Activated T-cell treated with anti-CD3 and anti-CD28 coated beads, Interleukin-2, amount 50 U/mL, for 24 hours (primary cell): ENCODE results near the gene INPP5D.
"Not testable (repeated sequence)": the region's sequence is repeated elsewhere in the genome, so short reads cannot be mapped to it uniquely, and the experiment has no call there.

ENCODE experiments used
- DNase-seq: peaks from one replicate; pipeline ENCODE4 v3.0.0-alpha.2; 2020
- H3K27ac Mint-ChIP-seq: 2 replicates; pipeline ENCODE4 v1.8.0; 2020; ENCODE audit warnings: mild to moderate bottlenecking, mixed read lengths
- H3K27me3 Mint-ChIP-seq: 2 replicates; pipeline ENCODE4 v1.8.0; 2020; ENCODE audit warnings: mixed read lengths
- H3K36me3 Mint-ChIP-seq: 2 replicates; pipeline ENCODE4 v1.8.0; 2020; ENCODE audit warnings: low read depth, mixed read lengths
- H3K4me1 Mint-ChIP-seq: 2 replicates; pipeline ENCODE4 v1.8.0; 2020; ENCODE audit warnings: low read depth, mixed read lengths
- H3K4me3 Mint-ChIP-seq: 2 replicates; pipeline ENCODE4 v1.8.0; 2020; ENCODE audit warnings: mild to moderate bottlenecking, moderate library complexity, mixed read lengths
- H3K9me3 Mint-ChIP-seq: 2 replicates; pipeline ENCODE4 v1.8.0; 2020; ENCODE audit warnings: mixed read lengths

Gene INPP5D

GRCh38 chr2:233056961-233057605 lies 3.1 kb upstream of the INPP5D start:
- Mint-ChIP-seq H3K27ac (no peak overlapping the region), H3K27me3 (no peaks in the 10 kb centered on the region), H3K36me3 (peaks cover 16% of the 10 kb centered on the region), H3K9me3 (no peaks in the 10 kb centered on the region), H3K4me1 (peaks cover 26% of the 10 kb centered on the region), H3K4me3 (no peak overlapping the region)
- DNase-seq = peak; percentile 26

GRCh38 chr2:233058717-233059546 lies 1.2 kb upstream of the INPP5D start:
- Mint-ChIP-seq H3K4me3 (peak overlapping the region; percentile 96), H3K27me3 (no peaks in the 10 kb centered on the region), H3K27ac (peak overlapping the region; percentile 67), H3K9me3 (no peaks in the 10 kb centered on the region), H3K36me3 (peaks cover 32% of the 10 kb centered on the region), H3K4me1 (peaks cover 40% of the 10 kb centered on the region)
- DNase-seq = peak; percentile 28

DNA sequence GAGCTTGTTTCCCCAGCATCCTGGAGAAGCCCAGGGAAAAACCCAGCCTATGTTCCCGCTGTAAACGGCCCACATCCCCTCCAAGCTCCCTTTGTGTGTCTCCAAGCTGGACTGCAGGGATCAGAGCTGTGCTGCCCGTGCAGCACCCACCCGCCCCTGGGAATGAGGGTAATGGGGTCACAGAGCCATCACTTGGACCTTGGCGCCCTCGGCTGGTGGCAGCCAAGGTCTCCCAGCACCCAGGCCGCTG lies 670 bp upstream of the INPP5D start:
- Mint-ChIP-seq H3K36me3 (peaks cover 36% of the 10 kb centered on the region), H3K9me3 (no peaks in the 10 kb centered on the region), H3K4me1 (peaks cover 40% of the 10 kb centered on the region), H3K4me3 (peak overlapping the region; percentile 96), H3K27me3 (no peaks in the 10 kb centered on the region), H3K27ac (peak overlapping the region; percentile 96)
- no peak for DNase-seq

- H3K27ac Mint-ChIP-seq = peak overlapping the region; percentile 96
- H3K36me3 Mint-ChIP-seq = peaks cover 46% of the 10 kb centered on the region
- no peaks in the 10 kb centered on the region for H3K9me3 Mint-ChIP-seq
- peaks cover 48% of the 10 kb centered on the region for H3K4me1 Mint-ChIP-seq
- no peak for DNase-seq
- no peaks in the 10 kb centered on the region for H3K27me3 Mint-ChIP-seq
- peak overlapping the region; percentile 96 for H3K4me3 Mint-ChIP-seq
Observed at GRCh38 chr2:233060501-233060979, 398 bp downstream of the INPP5D start.

GRCh38 chr2:233060980-233061590 lies 943 bp downstream of the INPP5D start:
- H3K36me3 Mint-ChIP-seq = peaks cover 48% of the 10 kb centered on the region
- peaks cover 50% of the 10 kb centered on the region for H3K4me1 Mint-ChIP-seq
- no peaks in the 10 kb centered on the region for H3K9me3 Mint-ChIP-seq
- peak overlapping the region; percentile 96 for H3K4me3 Mint-ChIP-seq
- peak overlapping the region; percentile 96 for H3K27ac Mint-ChIP-seq
- DNase-seq = peak; percentile 65
- H3K27me3 Mint-ChIP-seq = no peaks in the 10 kb centered on the region

DNA sequence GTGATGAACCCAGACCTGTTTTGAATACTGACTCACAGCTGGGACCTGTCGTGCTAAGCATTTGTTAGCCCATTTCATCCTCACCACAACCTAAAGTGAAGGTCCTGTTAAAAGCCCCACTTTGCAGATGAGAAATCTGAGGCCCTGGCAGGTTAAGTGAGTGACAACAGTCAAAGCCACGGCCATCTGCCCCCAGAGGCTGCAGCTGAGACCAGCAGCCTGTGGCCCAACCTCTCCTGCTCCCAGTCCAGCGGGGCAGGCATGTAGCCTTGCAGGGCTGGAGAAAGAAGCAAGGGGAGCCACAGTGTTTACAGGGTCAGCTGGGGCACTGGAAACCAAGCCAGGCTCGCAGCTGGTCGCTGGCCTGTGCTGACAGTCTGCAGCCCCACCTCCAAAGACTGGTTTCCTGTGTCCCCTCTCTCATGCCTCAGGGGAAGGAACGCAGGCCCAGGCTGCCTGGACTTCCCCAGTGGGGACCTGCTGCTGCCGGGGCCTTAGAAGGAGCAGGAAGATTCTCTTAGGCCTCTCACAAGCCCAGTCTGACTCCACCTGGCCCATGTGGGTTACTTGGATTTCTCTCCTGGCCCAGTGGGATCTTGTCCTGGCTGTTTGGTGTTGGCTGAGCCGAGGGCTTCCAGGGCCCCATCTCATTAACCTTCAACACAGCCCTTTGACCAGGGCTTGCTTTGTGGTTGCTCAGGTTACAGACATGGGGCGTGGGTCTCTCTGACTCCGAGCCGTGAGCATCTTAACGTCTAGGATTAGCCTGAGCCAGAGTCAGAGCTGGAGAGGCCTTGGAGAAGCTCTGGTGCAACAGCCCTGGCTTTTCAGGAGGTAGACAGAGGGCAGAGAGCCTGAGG lies 1.7 kb downstream of the INPP5D start:
- Mint-ChIP-seq H3K9me3 (no peaks in the 10 kb centered on the region), H3K27ac (peak overlapping the region; percentile 96), H3K4me3 (peak overlapping the region; percentile 96), H3K27me3 (no peaks in the 10 kb centered on the region), H3K4me1 (peaks cover 58% of the 10 kb centered on the region), H3K36me3 (peaks cover 56% of the 10 kb centered on the region)
- DNase-seq = peak; percentile 64

GRCh38 chr2:233062451-233062850 lies 2.3 kb downstream of the INPP5D start:
- H3K36me3 Mint-ChIP-seq = peaks cover 62% of the 10 kb centered on the region
- no peaks in the 10 kb centered on the region for H3K27me3 Mint-ChIP-seq
- peaks cover 1% of the 10 kb centered on the region for H3K9me3 Mint-ChIP-seq
- H3K4me1 Mint-ChIP-seq = peaks cover 64% of the 10 kb centered on the region
- H3K27ac Mint-ChIP-seq = peak overlapping the region; percentile 96
- DNase-seq = peak; percentile 33
- H3K4me3 Mint-ChIP-seq = peak overlapping the region; percentile 96

GRCh38 chr2:233062946-233063268 lies 2.8 kb downstream of the INPP5D start:
- no peak for DNase-seq
- Mint-ChIP-seq H3K36me3 (peaks cover 67% of the 10 kb centered on the region), H3K4me3 (peak overlapping the region; percentile 96), H3K4me1 (peaks cover 67% of the 10 kb centered on the region), H3K27ac (peak overlapping the region; percentile 96), H3K27me3 (no peaks in the 10 kb centered on the region), H3K9me3 (peaks cover 2% of the 10 kb centered on the region)

- peaks cover 68% of the 10 kb centered on the region for H3K4me1 Mint-ChIP-seq
- peaks cover 69% of the 10 kb centered on the region for H3K36me3 Mint-ChIP-seq
- peaks cover 2% of the 10 kb centered on the region for H3K9me3 Mint-ChIP-seq
- no peaks in the 10 kb centered on the region for H3K27me3 Mint-ChIP-seq
- H3K27ac Mint-ChIP-seq = peak overlapping the region; percentile 96
- peak overlapping the region; percentile 96 for H3K4me3 Mint-ChIP-seq
- DNase-seq = peak; percentile 43
Observed at GRCh38 chr2:233063269-233063975, 3.3 kb downstream of the INPP5D start.

GRCh38 chr2:233063976-233064411 lies 3.9 kb downstream of the INPP5D start:
- H3K36me3 Mint-ChIP-seq = peaks cover 74% of the 10 kb centered on the region

DNA sequence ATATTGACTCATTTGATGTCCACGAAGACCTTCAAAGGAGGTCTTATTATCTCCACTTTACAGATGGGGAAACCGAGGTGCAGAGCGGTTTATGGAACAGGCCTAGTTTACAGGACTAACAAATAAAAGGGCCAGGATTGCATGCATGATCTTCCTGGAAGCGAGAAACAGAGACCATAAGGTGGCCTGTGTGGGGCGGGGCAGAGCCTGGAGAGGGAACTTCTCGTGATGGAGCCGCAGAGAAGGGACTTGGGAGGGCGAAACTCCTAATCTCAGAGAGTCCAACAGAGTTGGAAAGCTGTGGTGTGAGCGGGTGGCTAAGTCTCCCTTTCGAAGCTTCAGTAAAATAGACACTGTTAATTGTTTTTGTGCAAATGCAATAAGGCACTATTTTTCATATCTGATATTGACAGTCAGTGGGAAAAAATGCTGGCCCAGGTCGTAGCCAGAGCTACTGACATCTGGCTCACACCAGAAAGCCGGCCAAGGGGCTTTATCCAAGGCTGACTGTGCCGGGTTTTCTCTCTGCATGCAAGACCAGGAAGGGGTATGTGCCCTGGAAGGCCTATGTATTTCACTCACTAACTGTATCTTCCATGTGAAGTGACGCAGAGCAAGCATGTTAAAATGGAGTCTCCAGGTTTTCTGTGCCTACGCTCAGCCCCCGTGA lies 4.5 kb downstream of the INPP5D start:
- peaks cover 80% of the 10 kb centered on the region for H3K36me3 Mint-ChIP-seq

More at GRCh38 chr2:233063976-233064411, 3.9 kb downstream of the INPP5D start:
- Mint-ChIP-seq H3K4me3 (peak overlapping the region; percentile 96), H3K27me3 (no peaks in the 10 kb centered on the region), H3K27ac (peak overlapping the region; percentile 96), H3K9me3 (peaks cover 2% of the 10 kb centered on the region), H3K4me1 (peaks cover 73% of the 10 kb centered on the region)
- no peak for DNase-seq

GRCh38 chr2:233065200-233065589 lies 5.1 kb downstream of the INPP5D start:
- H3K27me3 Mint-ChIP-seq, H3K4me3 Mint-ChIP-seq, H3K9me3 Mint-ChIP-seq, DNase-seq, H3K27ac Mint-ChIP-seq: not testable (repeated sequence)
- Mint-ChIP-seq H3K4me1 (peaks cover 77% of the 10 kb centered on the region), H3K36me3 (peaks cover 85% of the 10 kb centered on the region)

More for the DNA sequence above, 4.5 kb downstream of the INPP5D start:
- peaks cover 77% of the 10 kb centered on the region for H3K4me1 Mint-ChIP-seq
- peak; percentile 29 for DNase-seq
- H3K9me3 Mint-ChIP-seq = peaks cover 2% of the 10 kb centered on the region
- peak overlapping the region; percentile 59 for H3K27ac Mint-ChIP-seq
- H3K27me3 Mint-ChIP-seq = no peaks in the 10 kb centered on the region
- H3K4me3 Mint-ChIP-seq = peak overlapping the region; percentile 27

GRCh38 chr2:233065954-233066470 lies 5.9 kb downstream of the INPP5D start:
- H3K4me1 Mint-ChIP-seq = peaks cover 82% of the 10 kb centered on the region
- peak; percentile 20 for DNase-seq
- H3K4me3 Mint-ChIP-seq = no peak overlapping the region
- H3K27me3 Mint-ChIP-seq = no peaks in the 10 kb centered on the region
- H3K27ac Mint-ChIP-seq = peak overlapping the region; percentile 52
- H3K36me3 Mint-ChIP-seq = peaks cover 85% of the 10 kb centered on the region
- H3K9me3 Mint-ChIP-seq = peaks cover 2% of the 10 kb centered on the region
